Measurements from ENCODE around the gene DOK5. TPM values are rescaled to one million over a fixed set of nuclear protein-coding genes. Genes with fewer than 3 reads are reported as not detected.
A peak's percentile ranks its signal among the peaks of the same experiment; 100 is the strongest.

Gene DOK5
- total and polyA plus RNA-seq, 9 donors = 15.9 to 33.3 (median 21.7) TPM

- no peaks in the 10 kb centered on the region for H3K9me3 ChIP-seq (replicated peaks; ENCODE audit: control insufficient read depth, low read depth, low read length)
- no peaks in the 10 kb centered on the region for H3K27me3 ChIP-seq (ENCODE audit: control insufficient read depth, insufficient read depth, low read length)
- H3K4me1 ChIP-seq (ENCODE audit: control insufficient read depth, insufficient read depth, low read length) = peaks cover 6% of the 10 kb centered on the region
- no peaks in the 10 kb centered on the region for H3K36me3 ChIP-seq (ENCODE audit: control insufficient read depth, insufficient read depth, low read length)
- no peak overlapping the region for H3K4me3 ChIP-seq (ENCODE audit: low read length)
- no peak overlapping the region for H3K27ac ChIP-seq (ENCODE audit: low read length)
- DNase-seq = no peak
- 57% methylated on average over 2 of the region's 5 CpGs for WGBS (ENCODE audit: insufficient coverage)
These were observed 37.2 kb upstream of the DOK5 start for GRCh38 chr20:54438166-54438565.

- no peaks in the 10 kb centered on the region for H3K4me1 ChIP-seq (ENCODE audit: control insufficient read depth, insufficient read depth, low read length)
- H3K27ac ChIP-seq (ENCODE audit: low read length) = no peak overlapping the region
- H3K4me3 ChIP-seq (ENCODE audit: low read length) = no peak overlapping the region
- WGBS (ENCODE audit: insufficient coverage) = 69% methylated on average over 4 of the region's 5 CpGs
- H3K27me3 ChIP-seq (ENCODE audit: control insufficient read depth, insufficient read depth, low read length) = no peaks in the 10 kb centered on the region
- no peaks in the 10 kb centered on the region for H3K36me3 ChIP-seq (ENCODE audit: control insufficient read depth, insufficient read depth, low read length)
- no peaks in the 10 kb centered on the region for H3K9me3 ChIP-seq (replicated peaks; ENCODE audit: control insufficient read depth, low read depth, low read length)
- no peak for DNase-seq
These were observed 25.2 kb upstream of the DOK5 start for GRCh38 chr20:54450207-54450606.

- peak; percentile 66 for DNase-seq
- Histone ChIP-seq H3K36me3 (ENCODE audit: control insufficient read depth, insufficient read depth, low read length) (no peaks in the 10 kb centered on the region), H3K4me3 (ENCODE audit: low read length) (no peak overlapping the region), H3K9me3 (replicated peaks; ENCODE audit: control insufficient read depth, low read depth, low read length) (no peaks in the 10 kb centered on the region), H3K27ac (ENCODE audit: low read length) (no peak overlapping the region), H3K27me3 (ENCODE audit: control insufficient read depth, insufficient read depth, low read length) (no peaks in the 10 kb centered on the region), H3K4me1 (ENCODE audit: control insufficient read depth, insufficient read depth, low read length) (no peaks in the 10 kb centered on the region)
- WGBS (ENCODE audit: insufficient coverage) = 70% methylated on average over 2 of the region's 9 CpGs
These were observed 24.2 kb upstream of the DOK5 start for GRCh38 chr20:54451171-54451570.

- Histone ChIP-seq H3K4me1 (ENCODE audit: control insufficient read depth, insufficient read depth, low read length) (no peaks in the 10 kb centered on the region), H3K9me3 (replicated peaks; ENCODE audit: control insufficient read depth, low read depth, low read length) (no peaks in the 10 kb centered on the region), H3K4me3 (ENCODE audit: low read length) (no peak overlapping the region), H3K27ac (ENCODE audit: low read length) (no peak overlapping the region), H3K27me3 (ENCODE audit: control insufficient read depth, insufficient read depth, low read length) (no peaks in the 10 kb centered on the region), H3K36me3 (ENCODE audit: control insufficient read depth, insufficient read depth, low read length) (no peaks in the 10 kb centered on the region)
- 86% methylated on average over 6 of the region's 12 CpGs for WGBS (ENCODE audit: insufficient coverage)
- no peak for DNase-seq
These were observed 23.1 kb upstream of the DOK5 start for GRCh38 chr20:54452277-54452676.

GRCh38 chr20:54454982-54455381 lies 20.4 kb upstream of the DOK5 start:
- no peak for DNase-seq
- Histone ChIP-seq H3K4me3 (ENCODE audit: low read length) (no peak overlapping the region), H3K9me3 (replicated peaks; ENCODE audit: control insufficient read depth, low read depth, low read length) (no peaks in the 10 kb centered on the region), H3K27me3 (ENCODE audit: control insufficient read depth, insufficient read depth, low read length) (no peaks in the 10 kb centered on the region), H3K4me1 (ENCODE audit: control insufficient read depth, insufficient read depth, low read length) (no peaks in the 10 kb centered on the region), H3K27ac (ENCODE audit: low read length) (no peak overlapping the region), H3K36me3 (ENCODE audit: control insufficient read depth, insufficient read depth, low read length) (no peaks in the 10 kb centered on the region)
- no CpG with 5 or more reads among the region's 2 CpGs for WGBS (ENCODE audit: insufficient coverage)

GRCh38 chr20:54456423-54456822 lies 19.0 kb upstream of the DOK5 start:
- Histone ChIP-seq H3K36me3 (ENCODE audit: control insufficient read depth, insufficient read depth, low read length) (no peaks in the 10 kb centered on the region), H3K9me3 (replicated peaks; ENCODE audit: control insufficient read depth, low read depth, low read length) (no peaks in the 10 kb centered on the region), H3K27ac (ENCODE audit: low read length) (no peak overlapping the region), H3K4me3 (ENCODE audit: low read length) (no peak overlapping the region), H3K4me1 (ENCODE audit: control insufficient read depth, insufficient read depth, low read length) (no peaks in the 10 kb centered on the region), H3K27me3 (ENCODE audit: control insufficient read depth, insufficient read depth, low read length) (no peaks in the 10 kb centered on the region)
- no CpG with 5 or more reads among the region's 2 CpGs for WGBS (ENCODE audit: insufficient coverage)
- no peak for DNase-seq

GRCh38 chr20:54456961-54457360 lies 18.4 kb upstream of the DOK5 start:
- no peak overlapping the region for H3K27ac ChIP-seq (ENCODE audit: low read length)
- DNase-seq = no peak
- H3K4me1 ChIP-seq (ENCODE audit: control insufficient read depth, insufficient read depth, low read length) = no peaks in the 10 kb centered on the region
- no peak overlapping the region for H3K4me3 ChIP-seq (ENCODE audit: low read length)
- H3K36me3 ChIP-seq (ENCODE audit: control insufficient read depth, insufficient read depth, low read length) = no peaks in the 10 kb centered on the region
- 88% methylated on average over 2 of the region's 6 CpGs for WGBS (ENCODE audit: insufficient coverage)
- H3K27me3 ChIP-seq (ENCODE audit: control insufficient read depth, insufficient read depth, low read length) = no peaks in the 10 kb centered on the region
- H3K9me3 ChIP-seq (replicated peaks; ENCODE audit: control insufficient read depth, low read depth, low read length) = no peaks in the 10 kb centered on the region

GRCh38 chr20:54458219-54458618 lies 17.2 kb upstream of the DOK5 start:
- no peak for DNase-seq
- no peaks in the 10 kb centered on the region for H3K9me3 ChIP-seq (replicated peaks; ENCODE audit: control insufficient read depth, low read depth, low read length)
- H3K27me3 ChIP-seq (ENCODE audit: control insufficient read depth, insufficient read depth, low read length) = no peaks in the 10 kb centered on the region
- no peaks in the 10 kb centered on the region for H3K36me3 ChIP-seq (ENCODE audit: control insufficient read depth, insufficient read depth, low read length)
- H3K4me1 ChIP-seq (ENCODE audit: control insufficient read depth, insufficient read depth, low read length) = no peaks in the 10 kb centered on the region
- no CpG with 5 or more reads among the region's 1 CpG for WGBS (ENCODE audit: insufficient coverage)
- no peak overlapping the region for H3K4me3 ChIP-seq (ENCODE audit: low read length)
- H3K27ac ChIP-seq (ENCODE audit: low read length) = no peak overlapping the region

GRCh38 chr20:54459279-54459678 lies 16.1 kb upstream of the DOK5 start:
- H3K4me3 ChIP-seq (ENCODE audit: low read length) = no peak overlapping the region
- H3K27ac ChIP-seq (ENCODE audit: low read length) = no peak overlapping the region
- no peak for DNase-seq
- no peaks in the 10 kb centered on the region for H3K9me3 ChIP-seq (replicated peaks; ENCODE audit: control insufficient read depth, low read depth, low read length)
- no peaks in the 10 kb centered on the region for H3K27me3 ChIP-seq (ENCODE audit: control insufficient read depth, insufficient read depth, low read length)
- H3K4me1 ChIP-seq (ENCODE audit: control insufficient read depth, insufficient read depth, low read length) = no peaks in the 10 kb centered on the region
- no peaks in the 10 kb centered on the region for H3K36me3 ChIP-seq (ENCODE audit: control insufficient read depth, insufficient read depth, low read length)
- WGBS (ENCODE audit: insufficient coverage) = 80% methylated on average over 2 of the region's 4 CpGs

GRCh38 chr20:54464003-54464402 lies 11.4 kb upstream of the DOK5 start:
- WGBS (ENCODE audit: insufficient coverage) = no CpG with 5 or more reads among the region's 1 CpG
- no peak overlapping the region for H3K27ac ChIP-seq (ENCODE audit: low read length)
- H3K4me3 ChIP-seq (ENCODE audit: low read length) = no peak overlapping the region
- no peak for DNase-seq
- no peaks in the 10 kb centered on the region for H3K27me3 ChIP-seq (ENCODE audit: control insufficient read depth, insufficient read depth, low read length)
- H3K36me3 ChIP-seq (ENCODE audit: control insufficient read depth, insufficient read depth, low read length) = no peaks in the 10 kb centered on the region
- H3K4me1 ChIP-seq (ENCODE audit: control insufficient read depth, insufficient read depth, low read length) = peaks cover 3% of the 10 kb centered on the region
- H3K9me3 ChIP-seq (replicated peaks; ENCODE audit: control insufficient read depth, low read depth, low read length) = no peaks in the 10 kb centered on the region

- Histone ChIP-seq H3K4me3 (ENCODE audit: low read length) (no peak overlapping the region), H3K4me1 (ENCODE audit: control insufficient read depth, insufficient read depth, low read length) (peaks cover 3% of the 10 kb centered on the region), H3K9me3 (replicated peaks; ENCODE audit: control insufficient read depth, low read depth, low read length) (no peaks in the 10 kb centered on the region), H3K27me3 (ENCODE audit: control insufficient read depth, insufficient read depth, low read length) (peaks cover 2% of the 10 kb centered on the region), H3K36me3 (ENCODE audit: control insufficient read depth, insufficient read depth, low read length) (no peaks in the 10 kb centered on the region), H3K27ac (ENCODE audit: low read length) (no peak overlapping the region)
- WGBS (ENCODE audit: insufficient coverage) = 80% methylated on average over 1 of the region's 3 CpGs
- DNase-seq = no peak
These were observed 9.3 kb upstream of the DOK5 start for GRCh38 chr20:54466127-54466526.
